ENCODE measurements around the gene SPINT1.

The SPINT1 gene

GRCh38 chr15:40900256-40901052, 56.6 kb downstream of the SPINT1 start:
- Histone ChIP-seq H3K4me1 (ENCODE audit: insufficient read depth, low read length) (peaks cover 17% of the 10 kb centered on the region), H3K9ac (ENCODE audit: low read depth, low read length) (no peak overlapping the region), H2AFZ (ENCODE audit: low read depth, low read length) (no peak overlapping the region), H3K27me3 (ENCODE audit: insufficient read depth, low read length, poor library complexity) (no peaks in the 10 kb centered on the region), H4K20me1 (ENCODE audit: insufficient read depth, low read length) (peaks cover 35% of the 10 kb centered on the region), H3K27ac (ENCODE audit: low read length) (no peak overlapping the region), H3K4me2 (ENCODE audit: insufficient read depth, low read length) (no peak overlapping the region), H3K4me3 (ENCODE audit: low read depth in 1 of 2, low read length in 2 of 2) (no peak overlapping the region), H3K36me3 (ENCODE audit: insufficient read depth, low read length) (peaks cover 59% of the 10 kb centered on the region), H3K79me2 (ENCODE audit: insufficient read depth, low read length) (peaks cover 13% of the 10 kb centered on the region), H3K9me3 (ENCODE audit: insufficient read depth, low read length, severe bottlenecking) (no peaks in the 10 kb centered on the region)
- no peak for ATAC-seq (ENCODE audit: insufficient read depth, low read depth)
- DNase-seq = no peak
- no peak for TF ChIP-seq EZH2 (IDR thresholded peaks at IDR 0.05; ENCODE audit: borderline replicate concordance, low read depth, low read length, severe bottlenecking)
- TF ChIP-seq, protein P1, sequence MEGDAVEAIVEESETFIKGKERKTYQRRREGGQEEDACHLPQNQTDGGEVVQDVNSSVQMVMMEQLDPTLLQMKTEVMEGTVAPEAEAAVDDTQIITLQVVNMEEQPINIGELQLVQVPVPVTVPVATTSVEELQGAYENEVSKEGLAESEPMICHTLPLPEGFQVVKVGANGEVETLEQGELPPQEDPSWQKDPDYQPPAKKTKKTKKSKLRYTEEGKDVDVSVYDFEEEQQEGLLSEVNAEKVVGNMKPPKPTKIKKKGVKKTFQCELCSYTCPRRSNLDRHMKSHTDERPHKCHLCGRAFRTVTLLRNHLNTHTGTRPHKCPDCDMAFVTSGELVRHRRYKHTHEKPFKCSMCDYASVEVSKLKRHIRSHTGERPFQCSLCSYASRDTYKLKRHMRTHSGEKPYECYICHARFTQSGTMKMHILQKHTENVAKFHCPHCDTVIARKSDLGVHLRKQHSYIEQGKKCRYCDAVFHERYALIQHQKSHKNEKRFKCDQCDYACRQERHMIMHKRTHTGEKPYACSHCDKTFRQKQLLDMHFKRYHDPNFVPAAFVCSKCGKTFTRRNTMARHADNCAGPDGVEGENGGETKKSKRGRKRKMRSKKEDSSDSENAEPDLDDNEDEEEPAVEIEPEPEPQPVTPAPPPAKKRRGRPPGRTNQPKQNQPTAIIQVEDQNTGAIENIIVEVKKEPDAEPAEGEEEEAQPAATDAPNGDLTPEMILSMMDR (IDR thresholded peaks at IDR 0.05; ENCODE audit: borderline replicate concordance, extremely low read depth, low read length, poor library complexity, severe bottlenecking) = no peak

DNA sequence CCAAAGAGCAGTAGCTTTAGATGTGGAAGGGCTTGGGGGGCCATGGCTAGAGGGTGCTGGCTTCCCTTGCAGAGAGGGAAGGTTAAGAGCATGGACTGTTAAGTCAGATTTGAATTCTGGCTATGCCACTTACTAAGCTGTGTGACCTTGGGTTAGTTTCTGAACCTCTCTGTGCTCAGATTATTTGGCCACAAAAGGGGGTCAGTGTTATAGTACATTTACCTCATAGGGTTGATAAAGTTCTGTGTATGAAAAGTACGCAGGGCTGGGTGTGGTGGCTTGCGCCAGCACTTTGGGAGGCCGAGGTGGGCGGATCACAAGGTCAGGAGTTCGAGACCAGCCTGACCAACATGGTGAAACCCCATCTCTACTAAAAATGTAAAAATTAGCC, 57.2 kb downstream of the SPINT1 start:
- H3K27ac ChIP-seq (ENCODE audit: low read length) = no peak overlapping the region
- H3K4me3 ChIP-seq (ENCODE audit: low read depth in 1 of 2, low read length in 2 of 2) = no peak overlapping the region
- H3K4me1 ChIP-seq (ENCODE audit: insufficient read depth, low read length) = peaks cover 11% of the 10 kb centered on the region; the same call in 1 of the 2 replicates
- peaks cover 7% of the 10 kb centered on the region; the same call in 1 of the 2 replicates for H3K79me2 ChIP-seq (ENCODE audit: insufficient read depth, low read length)
- H3K9ac ChIP-seq (ENCODE audit: low read depth, low read length) = no peak overlapping the region
- no peak for ATAC-seq (ENCODE audit: insufficient read depth, low read depth)
- peaks cover 36% of the 10 kb centered on the region for H4K20me1 ChIP-seq (ENCODE audit: insufficient read depth, low read length)
- peaks cover 53% of the 10 kb centered on the region for H3K36me3 ChIP-seq (ENCODE audit: insufficient read depth, low read length)
- TF ChIP-seq, protein P1 (IDR thresholded peaks at IDR 0.05; ENCODE audit: borderline replicate concordance, extremely low read depth, low read length, poor library complexity, severe bottlenecking) = no peak
- TF ChIP-seq EZH2 (IDR thresholded peaks at IDR 0.05; ENCODE audit: borderline replicate concordance, low read depth, low read length, severe bottlenecking) = no peak
- no peaks in the 10 kb centered on the region for H3K9me3 ChIP-seq (ENCODE audit: insufficient read depth, low read length, severe bottlenecking)
- H3K27me3 ChIP-seq (ENCODE audit: insufficient read depth, low read length, poor library complexity) = no peaks in the 10 kb centered on the region
- DNase-seq = no peak
- H3K4me2 ChIP-seq (ENCODE audit: insufficient read depth, low read length) = no peak overlapping the region
- H2AFZ ChIP-seq (ENCODE audit: low read depth, low read length) = no peak overlapping the region

- no peak for ATAC-seq (ENCODE audit: insufficient read depth, low read depth)
- Histone ChIP-seq H3K4me2 (ENCODE audit: insufficient read depth, low read length) (no peak overlapping the region), H3K27ac (ENCODE audit: low read length) (no peak overlapping the region), H3K79me2 (ENCODE audit: insufficient read depth, low read length) (0 out of 2 replicates have a peak, but pooled peaks cover 6% of the 10 kb centered on the region), H3K27me3 (ENCODE audit: insufficient read depth, low read length, poor library complexity) (no peaks in the 10 kb centered on the region), H4K20me1 (ENCODE audit: insufficient read depth, low read length) (peaks cover 36% of the 10 kb centered on the region), H3K4me3 (ENCODE audit: low read depth in 1 of 2, low read length in 2 of 2) (no peak overlapping the region), H2AFZ (ENCODE audit: low read depth, low read length) (no peak overlapping the region), H3K36me3 (ENCODE audit: insufficient read depth, low read length) (peaks cover 52% of the 10 kb centered on the region), H3K9ac (ENCODE audit: low read depth, low read length) (no peak overlapping the region), H3K4me1 (ENCODE audit: insufficient read depth, low read length) (peaks cover 24% of the 10 kb centered on the region), H3K9me3 (ENCODE audit: insufficient read depth, low read length, severe bottlenecking) (no peaks in the 10 kb centered on the region)
- TF ChIP-seq, protein P1 (IDR thresholded peaks at IDR 0.05; ENCODE audit: borderline replicate concordance, extremely low read depth, low read length, poor library complexity, severe bottlenecking) = no peak
- no peak for TF ChIP-seq EZH2 (IDR thresholded peaks at IDR 0.05; ENCODE audit: borderline replicate concordance, low read depth, low read length, severe bottlenecking)
- no peak for DNase-seq
These were observed 59.0 kb downstream of the SPINT1 start for GRCh38 chr15:40902605-40903561.

All from DND-41 (cell line).